ENCODE results near the gene OR4D2.

DNA sequence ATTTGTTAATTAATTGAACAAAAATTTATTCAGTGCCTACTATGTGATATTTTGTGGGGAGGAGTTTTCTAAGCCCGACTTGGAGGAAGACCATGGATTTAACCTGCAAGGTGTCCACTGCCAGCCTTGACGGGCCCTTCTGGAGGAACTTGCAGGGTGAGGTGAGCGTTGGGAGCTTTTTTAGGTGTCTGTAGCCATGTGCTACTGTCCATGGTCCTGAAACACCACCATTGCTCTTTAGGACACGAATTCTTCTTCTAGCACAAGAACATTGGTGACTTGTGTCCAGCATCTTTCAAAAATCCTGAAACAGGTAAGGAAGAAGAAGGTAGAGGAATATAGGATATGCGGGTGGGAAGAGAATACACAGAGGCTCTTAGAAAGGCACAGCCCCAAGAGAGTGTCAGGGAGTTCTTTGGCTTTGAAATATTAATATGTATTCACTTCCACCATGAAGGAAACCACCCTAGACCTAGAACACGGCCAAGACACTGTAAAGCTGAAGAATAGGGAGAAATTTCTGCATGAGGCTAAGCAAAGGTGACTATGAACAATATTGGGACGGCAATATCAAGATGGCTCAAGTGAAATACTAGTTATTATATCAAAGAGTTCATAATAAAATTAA is 46.5 kb upstream of the OR4D2 start:
- TF ChIP-seq, protein P1, sequence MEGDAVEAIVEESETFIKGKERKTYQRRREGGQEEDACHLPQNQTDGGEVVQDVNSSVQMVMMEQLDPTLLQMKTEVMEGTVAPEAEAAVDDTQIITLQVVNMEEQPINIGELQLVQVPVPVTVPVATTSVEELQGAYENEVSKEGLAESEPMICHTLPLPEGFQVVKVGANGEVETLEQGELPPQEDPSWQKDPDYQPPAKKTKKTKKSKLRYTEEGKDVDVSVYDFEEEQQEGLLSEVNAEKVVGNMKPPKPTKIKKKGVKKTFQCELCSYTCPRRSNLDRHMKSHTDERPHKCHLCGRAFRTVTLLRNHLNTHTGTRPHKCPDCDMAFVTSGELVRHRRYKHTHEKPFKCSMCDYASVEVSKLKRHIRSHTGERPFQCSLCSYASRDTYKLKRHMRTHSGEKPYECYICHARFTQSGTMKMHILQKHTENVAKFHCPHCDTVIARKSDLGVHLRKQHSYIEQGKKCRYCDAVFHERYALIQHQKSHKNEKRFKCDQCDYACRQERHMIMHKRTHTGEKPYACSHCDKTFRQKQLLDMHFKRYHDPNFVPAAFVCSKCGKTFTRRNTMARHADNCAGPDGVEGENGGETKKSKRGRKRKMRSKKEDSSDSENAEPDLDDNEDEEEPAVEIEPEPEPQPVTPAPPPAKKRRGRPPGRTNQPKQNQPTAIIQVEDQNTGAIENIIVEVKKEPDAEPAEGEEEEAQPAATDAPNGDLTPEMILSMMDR (conservative IDR thresholded peaks at IDR 0.05; ENCODE audit: low read depth, low read length): no peak
- TF ChIP-seq EZH2 (IDR thresholded peaks at IDR 0.05; ENCODE audit: low read length, unreplicated experiment): no peak

Measured in PC-3 (cell line).